Occipital lobe (tissue), 2 donors: ENCODE results near the gene UCK1. TPM values are rescaled to one million over a fixed set of nuclear protein-coding genes. Genes with fewer than 3 reads are reported as not detected.

Source experiments
- DNase-seq: peaks from one replicate; lab custom pipeline; 2025; lab: John Stamatoyannopoulos, UW
- total RNA-seq: library from RNA; depleted of rRNA; stranded (reverse); fragments of >200 nt; gene quantifications from one replicate; pipeline ENCODE4 v1.2.3, GENCODE V29; 2014

UCK1 gene
- total RNA-seq, 1 donor from 2014 or later, result 13.3 TPM

- no peak for DNase-seq
These were observed 34.1 kb downstream of the UCK1 start for GRCh38 chr9:131496844-131497405.

GRCh38 chr9:131495785-131496184 lies 35.3 kb downstream of the UCK1 start:
- no peak for DNase-seq

- DNase-seq, result no peak
These were observed 36.7 kb downstream of the UCK1 start for GRCh38 chr9:131494296-131494870.

- no peak for DNase-seq
These were observed 39.0 kb downstream of the UCK1 start for GRCh38 chr9:131492070-131492469.

DNA sequence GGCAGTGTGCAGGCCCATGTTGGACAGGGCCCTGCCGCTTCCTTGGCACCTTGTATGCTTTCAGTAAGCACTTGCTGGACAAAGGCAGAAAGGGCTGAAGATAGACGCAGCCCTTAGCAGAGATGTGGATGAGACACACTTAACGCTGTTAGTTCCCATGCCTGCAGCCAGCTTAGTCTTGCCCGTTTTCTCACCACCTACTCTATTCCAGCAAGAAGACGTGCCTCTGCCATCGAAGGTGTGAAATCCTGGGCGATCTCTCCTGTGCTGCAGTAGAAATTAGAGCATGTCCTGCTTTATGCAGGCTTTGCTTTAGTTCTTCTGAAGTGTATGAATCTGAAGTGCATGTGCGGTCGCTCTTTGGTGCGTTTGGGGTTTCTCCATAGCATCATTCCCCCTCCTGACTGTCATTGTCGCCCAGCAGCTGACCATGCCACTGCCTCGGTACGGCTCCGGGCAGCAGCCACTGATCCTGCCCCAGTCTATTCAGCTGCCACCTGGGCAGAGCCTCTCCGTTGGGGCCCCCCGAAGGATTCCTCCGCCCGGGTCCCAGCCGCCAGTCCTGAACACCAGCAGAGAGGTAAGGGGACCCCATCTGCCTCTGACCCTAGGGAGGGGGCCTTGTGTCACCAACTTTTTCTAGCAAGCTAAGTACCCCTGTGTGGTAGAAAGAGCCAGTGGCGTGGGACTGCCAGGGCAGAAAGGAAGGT lies 39.9 kb downstream of the UCK1 start:
- DNase-seq, result peak; percentile 75

DNA sequence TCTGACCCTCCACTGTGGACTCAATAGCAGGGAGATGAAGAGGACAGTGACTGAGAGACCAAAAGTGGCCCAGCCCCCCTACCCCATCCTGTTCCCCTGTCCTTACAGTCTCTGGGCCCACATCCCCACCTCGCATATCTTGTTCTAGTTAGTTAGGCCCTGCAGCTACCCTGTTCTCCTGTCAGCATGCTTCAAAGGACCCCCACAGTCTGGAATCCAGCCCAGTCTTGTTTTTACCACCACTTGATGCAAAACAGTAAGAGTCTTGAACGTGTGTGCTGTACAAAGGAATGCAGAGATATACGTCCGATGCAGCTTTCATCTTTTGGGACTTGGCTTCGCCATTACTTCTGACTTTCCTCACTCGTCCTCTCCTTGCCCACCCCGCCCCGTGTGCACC lies 40.5 kb downstream of the UCK1 start:
- no peak for DNase-seq

DNA sequence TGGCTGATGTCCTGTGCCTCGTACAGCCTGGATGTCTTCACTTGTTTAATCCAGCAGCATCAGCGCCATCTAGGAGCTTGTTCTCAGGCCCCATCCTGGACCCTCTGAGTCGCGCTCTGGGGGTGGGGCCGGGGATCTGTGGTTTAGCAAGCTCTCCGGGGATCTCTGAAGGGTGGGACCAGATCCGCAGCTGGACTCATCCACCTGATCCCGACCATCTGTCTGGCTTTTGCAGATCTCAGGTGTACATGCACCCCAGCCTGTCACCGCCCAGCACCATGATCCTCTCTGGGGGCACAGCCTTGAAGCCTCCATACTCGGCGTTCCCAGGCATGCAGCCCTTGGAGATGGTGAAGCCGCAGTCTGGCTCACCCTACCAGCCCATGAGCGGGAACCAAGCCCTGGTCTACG lies 43.4 kb downstream of the UCK1 start:
- DNase-seq, result no peak

DNA sequence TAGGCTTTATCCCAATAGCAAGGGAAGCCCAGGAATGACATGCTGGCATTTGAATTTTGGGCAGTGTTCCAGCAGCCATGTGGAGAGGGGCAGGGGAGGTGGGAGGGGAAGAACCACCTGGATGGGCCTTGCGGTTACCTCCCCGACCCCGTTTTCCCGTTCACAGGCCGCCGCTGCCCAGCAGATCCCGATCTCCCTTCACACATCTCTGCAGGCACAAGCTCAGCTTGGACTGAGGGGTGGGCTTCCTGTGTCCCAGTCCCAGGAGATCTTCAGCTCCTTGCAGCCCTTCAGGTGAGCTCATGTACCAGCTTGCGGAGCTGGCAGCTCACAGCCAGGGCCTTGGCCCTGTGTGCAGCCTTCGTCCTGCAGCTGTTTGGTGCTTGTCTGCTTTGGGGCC lies 44.1 kb downstream of the UCK1 start:
- DNase-seq, result no peak

DNA sequence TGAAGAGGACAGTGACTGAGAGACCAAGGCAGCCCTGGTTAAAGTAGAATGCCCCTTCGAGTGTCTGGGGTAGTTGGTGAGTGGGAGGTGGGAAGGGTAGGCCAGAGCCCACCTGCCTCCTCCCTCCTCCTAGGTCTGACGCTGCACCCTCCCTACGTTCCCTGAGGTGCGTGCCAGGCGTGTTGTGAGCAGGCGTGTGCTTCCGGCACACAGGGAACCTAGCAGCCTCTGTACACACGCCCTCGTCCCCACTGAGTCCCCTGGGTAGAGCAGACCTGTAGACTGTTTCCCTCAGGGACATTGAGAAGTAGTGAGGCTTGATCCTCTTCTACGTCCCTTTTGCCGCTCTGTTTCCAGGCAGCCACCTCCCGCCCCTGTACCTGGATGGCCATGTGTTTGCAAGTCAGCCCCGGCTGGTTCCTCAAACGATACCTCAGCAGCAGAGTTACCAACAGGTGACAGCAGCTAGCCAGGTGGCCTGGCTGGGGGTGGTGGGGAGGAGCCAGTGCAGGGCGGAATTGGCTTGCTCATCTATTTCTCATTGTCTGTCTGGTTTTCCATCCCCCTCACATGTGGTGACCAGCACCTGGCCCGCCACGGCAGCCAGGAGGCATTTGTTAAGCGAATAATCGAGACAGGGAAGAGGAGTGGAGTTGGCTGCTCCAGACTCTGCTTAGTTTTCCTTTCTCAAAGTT lies 45.2 kb downstream of the UCK1 start:
- no peak for DNase-seq

GRCh38 chr9:131485206-131485605 lies 45.9 kb downstream of the UCK1 start:
- no peak for DNase-seq

DNA sequence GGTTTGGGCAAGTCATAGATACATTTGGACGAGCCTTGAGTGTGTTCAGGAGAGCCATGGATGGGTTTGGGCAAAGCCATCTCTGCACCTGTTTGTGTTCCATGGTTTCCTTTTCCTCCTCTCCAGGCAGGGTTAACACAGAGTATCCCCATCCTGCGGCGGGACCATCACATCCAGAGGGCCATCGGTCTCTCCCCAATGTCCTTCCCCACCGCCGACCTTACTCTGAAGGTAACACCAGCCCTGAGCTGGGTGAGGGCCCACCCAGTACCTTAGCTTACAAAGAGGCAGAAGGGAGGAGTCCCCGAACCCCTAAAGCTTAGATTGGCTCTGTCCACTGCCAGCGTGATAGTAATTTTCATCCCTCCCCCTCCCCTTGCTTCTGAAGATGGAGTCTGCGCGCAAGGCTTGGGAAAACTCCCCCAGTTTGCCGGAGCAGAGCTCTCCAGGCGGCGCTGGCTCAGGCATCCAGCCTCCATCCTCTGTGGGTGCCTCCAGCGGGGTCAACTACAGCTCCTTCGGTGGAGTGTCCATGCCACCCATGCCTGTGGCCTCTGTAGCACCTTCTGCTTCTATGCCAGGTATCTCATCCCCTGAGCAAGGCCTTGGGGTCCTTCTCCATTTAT lies 46.4 kb downstream of the UCK1 start:
- no peak for DNase-seq

DNA sequence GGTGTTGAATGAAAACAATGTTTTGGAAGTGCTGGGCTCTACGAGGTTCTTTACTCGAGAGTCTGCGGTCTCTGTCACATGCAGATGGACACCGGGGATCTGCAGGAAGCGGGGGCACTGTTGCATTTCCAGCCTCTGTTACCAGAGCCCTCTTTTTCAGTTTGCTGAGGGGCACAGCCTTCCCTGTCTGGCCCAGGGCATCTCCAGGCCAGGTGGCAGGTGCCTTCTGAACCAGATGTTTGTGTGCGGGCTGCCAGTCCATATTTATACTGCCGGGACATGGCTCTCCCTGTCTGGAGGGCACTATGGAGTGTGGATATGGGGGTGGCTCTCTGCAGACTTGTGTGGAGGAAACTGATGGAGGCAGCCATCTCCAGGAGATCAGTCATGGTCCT lies 47.0 kb downstream of the UCK1 start:
- DNase-seq, result no peak

DNA sequence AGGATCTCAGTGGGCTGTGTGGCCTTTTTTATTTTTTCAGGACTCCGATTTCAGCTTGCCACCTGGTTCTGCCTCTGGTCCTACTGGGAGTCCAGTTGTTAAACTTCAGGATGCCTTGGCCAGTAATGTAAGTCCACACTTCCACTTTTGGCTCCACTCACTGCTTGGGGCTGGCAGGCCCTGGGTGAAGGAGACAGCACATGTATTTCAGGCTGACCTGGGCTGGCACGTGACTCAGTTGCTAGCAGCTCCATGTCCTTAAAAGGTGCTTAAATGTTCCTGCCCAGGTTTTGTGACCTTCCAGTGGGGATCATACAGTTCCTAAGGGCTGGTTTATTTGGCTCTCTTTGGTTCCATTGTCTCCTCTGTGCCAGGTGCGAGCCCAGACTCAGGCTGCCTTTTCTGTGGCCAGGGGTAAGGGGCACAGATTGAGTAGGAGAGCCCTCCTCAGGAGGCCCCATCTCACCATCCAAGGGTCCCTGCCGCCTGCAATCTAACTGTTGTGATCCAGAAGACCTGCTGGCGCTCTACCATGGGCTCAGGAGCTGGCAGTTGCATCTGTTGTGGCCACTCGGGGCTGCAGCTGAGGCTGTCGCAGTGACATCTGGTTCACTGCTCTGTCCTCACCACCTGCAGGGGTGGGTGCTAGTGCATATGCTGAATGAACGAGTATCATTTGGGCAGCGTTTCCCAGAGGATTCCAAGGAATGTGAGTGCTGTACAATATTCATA lies 47.6 kb downstream of the UCK1 start:
- no peak for DNase-seq

DNA sequence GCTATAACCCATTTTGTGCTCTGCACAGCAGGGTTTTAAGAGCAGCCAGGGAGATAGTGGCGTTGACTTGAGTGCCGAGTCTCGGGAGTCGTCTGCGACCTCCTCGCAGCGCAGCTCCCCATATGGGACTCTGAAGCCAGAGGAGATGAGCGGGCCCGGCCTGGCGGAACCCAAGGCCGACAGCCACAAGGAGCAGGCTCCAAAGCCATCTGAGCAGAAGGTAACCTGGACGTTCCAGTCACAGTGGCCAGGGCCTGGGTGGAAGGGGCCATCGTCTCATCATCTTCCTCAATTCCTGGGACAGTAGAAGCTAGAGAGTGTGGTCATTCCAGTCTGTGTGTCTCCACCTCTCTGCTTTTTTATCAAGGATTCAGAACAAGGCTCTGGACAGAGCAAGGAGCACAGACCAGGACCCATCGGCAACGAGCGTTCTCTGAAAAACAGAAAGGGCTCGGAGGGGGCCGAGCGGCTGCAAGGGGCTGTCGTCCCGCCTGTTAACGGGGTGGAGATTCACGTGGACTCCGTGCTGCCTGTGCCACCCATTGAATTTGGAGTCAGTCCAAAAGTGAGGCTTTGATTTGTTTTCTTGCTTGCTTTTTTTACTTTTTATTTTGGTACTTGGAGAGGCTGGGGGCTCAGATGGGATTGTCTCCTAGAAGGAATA lies 48.6 kb downstream of the UCK1 start:
- DNase-seq, result no peak

DNA sequence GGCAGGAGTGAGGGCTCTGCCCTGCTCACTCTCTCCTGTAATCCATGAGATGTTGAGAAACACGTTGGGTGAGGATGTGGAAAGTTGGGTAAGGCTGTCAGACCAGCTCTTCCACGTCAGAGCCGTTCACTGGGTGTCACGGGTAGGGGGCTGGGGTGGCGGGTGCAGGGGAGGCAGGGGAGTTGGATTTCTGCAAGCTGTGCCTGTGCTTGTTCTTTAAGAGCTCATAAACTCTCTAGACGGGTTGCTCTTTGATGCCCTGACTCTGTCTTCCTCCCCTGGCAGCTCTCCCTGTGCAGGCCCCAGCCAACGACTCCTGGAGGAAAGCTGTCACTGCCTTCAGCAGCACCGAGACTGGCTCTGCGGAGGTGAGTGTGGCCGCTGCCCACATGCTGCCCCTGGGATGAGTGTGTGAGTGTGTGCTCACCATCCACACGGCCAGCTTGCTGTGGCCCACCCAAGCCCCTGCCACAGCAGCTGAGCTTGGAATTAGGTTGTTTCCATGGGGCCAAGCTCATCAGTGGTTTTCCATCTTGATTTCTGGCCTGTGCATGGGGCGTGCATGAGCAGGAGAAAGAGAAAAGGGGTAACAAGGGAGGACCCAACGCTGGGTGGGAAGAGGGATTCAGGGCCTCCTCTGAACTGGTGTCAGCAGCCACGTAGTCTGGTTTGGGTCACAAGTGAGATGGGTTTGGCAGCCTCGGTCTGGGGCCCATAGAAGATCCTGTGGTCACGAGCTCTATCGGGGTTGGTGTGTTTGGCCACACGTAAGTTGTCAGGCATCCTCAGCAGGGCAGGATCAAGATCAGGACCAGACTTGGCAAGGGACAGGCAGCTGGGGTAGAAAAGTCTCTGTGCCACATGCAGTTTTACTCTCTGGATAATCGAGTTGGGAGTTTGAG lies 49.4 kb downstream of the UCK1 start:
- no peak for DNase-seq

GRCh38 chr9:131480258-131480657 lies 50.8 kb downstream of the UCK1 start:
- no peak for DNase-seq

DNA sequence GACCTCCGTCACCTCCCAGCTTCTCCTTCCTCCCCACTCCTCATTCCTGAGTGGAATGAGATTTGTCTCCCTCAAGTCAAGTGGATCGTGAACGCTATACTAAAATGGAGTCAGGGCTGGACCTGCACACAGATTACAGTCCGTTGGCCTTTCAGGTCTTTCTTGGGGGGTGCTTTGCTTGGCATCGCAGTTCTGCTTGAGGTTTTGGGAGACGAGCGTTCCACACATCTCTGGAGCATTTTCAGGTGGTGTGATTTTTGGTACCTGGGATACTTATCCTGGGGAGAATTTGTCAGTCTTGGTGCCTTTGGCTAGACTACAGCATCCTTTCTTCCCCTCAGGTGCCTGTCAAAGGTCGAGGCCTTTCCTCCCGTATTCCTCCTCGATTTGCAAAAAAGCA lies 52.2 kb downstream of the UCK1 start:
- DNase-seq, result no peak

DNA sequence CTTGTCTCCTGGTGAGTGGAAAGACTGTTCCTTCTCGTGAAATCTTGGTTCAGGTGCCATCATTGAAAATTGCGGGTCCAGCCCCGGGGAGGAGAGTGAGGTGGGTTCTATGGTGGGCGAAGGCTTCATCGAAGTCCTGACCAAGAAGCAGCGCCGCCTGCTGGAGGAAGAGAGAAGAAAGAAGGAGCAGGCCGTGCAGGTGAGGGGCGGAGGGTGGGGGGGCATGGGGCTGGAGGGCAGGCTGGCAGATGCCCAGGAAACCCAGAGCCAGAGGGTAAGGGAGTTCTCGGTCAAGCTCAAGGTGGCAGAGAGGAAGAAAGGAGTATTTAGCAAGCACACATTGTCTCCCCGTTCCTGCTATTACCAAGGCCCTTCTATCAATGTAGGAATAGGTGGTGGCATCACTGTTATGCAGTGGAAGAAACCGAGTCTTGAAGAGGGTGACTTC lies 52.6 kb downstream of the UCK1 start:
- no peak for DNase-seq

DNA sequence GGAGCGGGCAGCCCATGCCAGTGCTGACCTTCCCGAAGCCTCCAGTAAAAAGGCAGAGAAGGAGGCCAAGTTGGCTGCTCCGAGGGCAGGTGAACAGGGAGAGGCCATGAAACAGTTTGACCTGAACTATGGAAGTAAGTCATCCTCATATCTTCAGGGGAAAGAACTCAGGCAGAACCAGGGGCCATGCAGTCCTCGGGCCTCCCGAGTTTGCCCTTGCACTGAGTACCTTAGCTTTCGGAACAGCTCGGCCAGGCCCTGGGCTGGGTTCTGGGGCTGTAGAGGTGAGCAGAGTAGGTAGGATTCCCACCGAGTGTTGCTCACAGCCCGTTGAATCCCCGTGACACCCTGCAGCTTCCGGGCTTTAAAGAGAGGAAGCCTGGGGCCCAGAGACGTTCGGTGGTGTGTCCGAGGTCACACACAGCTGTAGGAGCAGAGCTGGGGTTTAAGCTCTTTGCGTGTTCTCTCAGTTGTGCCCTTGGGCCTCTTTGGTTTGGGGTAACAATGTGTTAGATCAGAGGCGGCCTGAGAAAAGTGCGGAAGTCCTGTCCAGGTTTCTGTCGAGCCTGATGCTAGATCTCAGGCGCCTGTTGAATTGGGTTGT lies 53.1 kb downstream of the UCK1 start:
- DNase-seq, result no peak
